ENCODE data around the gene PKP4.

Gene PKP4

DNA sequence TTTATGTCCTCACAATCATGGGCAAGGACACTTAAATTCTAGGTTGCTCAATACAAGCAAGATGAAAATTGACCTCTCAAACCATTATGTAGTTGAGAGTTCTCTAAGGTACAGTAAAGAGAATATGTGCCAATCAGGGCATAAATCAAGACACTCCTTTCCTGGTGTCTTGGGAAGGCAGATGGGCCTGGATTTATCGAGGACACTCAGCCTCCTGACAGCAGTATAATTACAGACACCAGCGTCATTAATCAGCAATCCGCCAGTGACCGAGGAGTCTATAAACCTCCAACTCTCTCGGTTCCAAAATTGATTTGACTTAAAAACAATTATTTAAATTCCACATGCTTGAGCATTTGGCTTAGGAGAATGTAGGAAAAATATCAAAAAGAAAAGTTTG is 262.7 kb downstream of the PKP4 start:
- Histone ChIP-seq H3K4me3 (ENCODE audit: low read depth, low read length) (no peak overlapping the region), H3K9me3 (ENCODE audit: control insufficient read depth, insufficient read depth, low read length) (no peaks in the 10 kb centered on the region), H3K27me3 (ENCODE audit: control insufficient read depth, insufficient read depth, low read length) (no peaks in the 10 kb centered on the region), H3K4me1 (ENCODE audit: control insufficient read depth, insufficient read depth, low read length) (0 out of 2 replicates have a peak, but pooled peaks cover 3% of the 10 kb centered on the region), H3K36me3 (ENCODE audit: control insufficient read depth, insufficient read depth, low read length) (no peaks in the 10 kb centered on the region), H3K27ac (ENCODE audit: low read depth, low read length) (no peak overlapping the region), H3K9ac (ENCODE audit: low read depth, low read length) (no peak overlapping the region)

DNA sequence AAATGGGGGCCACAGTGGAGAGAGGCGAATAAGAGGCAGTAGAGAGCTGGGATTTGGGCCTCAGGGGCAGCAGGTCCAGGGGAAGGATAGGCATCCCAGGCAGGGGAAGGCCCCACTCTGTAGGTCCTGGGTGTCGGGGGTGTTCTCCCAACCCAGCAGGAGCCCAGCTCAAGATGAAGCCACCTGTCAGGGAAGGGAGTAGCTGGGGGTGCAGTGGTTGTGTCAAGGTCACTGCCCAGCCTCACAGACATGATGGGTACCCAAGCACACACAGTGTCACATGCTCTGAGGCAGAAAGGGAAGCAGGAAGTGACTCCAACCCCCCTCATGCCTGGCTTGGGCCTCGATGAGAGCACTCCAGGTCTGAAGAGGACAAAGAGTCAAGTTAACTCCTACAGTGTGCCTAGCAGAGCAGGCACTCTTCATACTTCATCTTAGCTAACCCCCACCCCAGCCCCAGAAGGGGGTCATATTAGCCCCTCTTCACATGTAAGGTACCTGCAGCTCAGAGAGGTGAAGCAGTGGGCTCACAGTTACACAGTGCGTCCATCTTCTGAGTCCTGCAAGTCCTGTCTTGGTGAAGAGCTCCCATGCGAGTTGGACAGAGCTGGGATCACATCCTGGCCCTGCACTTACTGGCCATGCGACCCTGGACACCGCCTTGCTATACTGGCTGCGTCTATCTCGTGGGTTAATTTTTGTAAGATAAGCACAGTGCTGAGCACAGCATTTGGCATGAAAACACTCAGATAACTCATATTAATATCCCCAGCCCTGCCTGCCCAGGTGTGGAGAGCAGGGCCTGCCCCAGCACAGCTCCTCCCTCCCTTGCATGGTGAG is 265.7 kb downstream of the PKP4 start:
- no peaks in the 10 kb centered on the region for H3K9me3 ChIP-seq (ENCODE audit: control insufficient read depth, insufficient read depth, low read length)
- no peaks in the 10 kb centered on the region for H3K27me3 ChIP-seq (ENCODE audit: control insufficient read depth, insufficient read depth, low read length)
- H3K4me3 ChIP-seq (ENCODE audit: low read depth, low read length): no peak overlapping the region
- H3K9ac ChIP-seq (ENCODE audit: low read depth, low read length): no peak overlapping the region
- H3K36me3 ChIP-seq (ENCODE audit: control insufficient read depth, insufficient read depth, low read length): no peaks in the 10 kb centered on the region
- no peak overlapping the region for H3K27ac ChIP-seq (ENCODE audit: low read depth, low read length)
- peaks cover 8% of the 10 kb centered on the region; the same call in 1 of the 2 replicates for H3K4me1 ChIP-seq (ENCODE audit: control insufficient read depth, insufficient read depth, low read length)

DNA sequence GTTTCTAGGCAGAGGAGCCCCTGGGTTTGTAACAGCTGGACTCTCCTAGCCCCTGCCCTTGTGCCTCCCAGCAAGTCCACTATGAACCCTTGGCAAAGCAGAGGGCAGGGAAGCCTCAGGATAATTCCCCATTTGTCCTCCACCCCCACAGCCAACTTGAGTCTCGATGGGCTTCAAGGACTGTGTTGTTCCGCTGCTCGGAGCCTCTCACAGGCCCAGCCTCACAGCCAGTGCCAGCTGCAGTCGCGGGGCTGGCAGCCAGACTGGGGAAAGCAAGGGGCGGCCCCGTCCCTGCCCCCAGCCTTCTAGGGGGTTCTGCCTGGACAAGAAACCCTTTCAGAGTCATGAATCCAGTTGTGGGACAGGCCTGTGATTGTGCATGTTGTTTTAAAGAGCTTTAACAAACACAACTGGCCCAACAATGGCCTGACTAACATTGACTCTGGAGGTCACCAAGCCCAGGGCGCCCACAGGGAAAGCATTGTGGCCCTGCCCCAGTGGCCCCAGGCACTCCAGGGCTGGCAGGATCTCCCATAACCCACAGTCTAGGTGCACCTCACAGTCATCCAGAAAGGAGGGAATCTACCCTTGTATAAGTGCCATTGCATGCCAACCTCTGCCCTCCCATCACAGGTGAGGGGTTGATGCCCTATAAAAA is 266.6 kb downstream of the PKP4 start:
- no peak overlapping the region for H3K4me3 ChIP-seq (ENCODE audit: low read depth, low read length)
- no peak overlapping the region for H3K9ac ChIP-seq (ENCODE audit: low read depth, low read length)
- H3K27me3 ChIP-seq (ENCODE audit: control insufficient read depth, insufficient read depth, low read length): no peaks in the 10 kb centered on the region
- H3K4me1 ChIP-seq (ENCODE audit: control insufficient read depth, insufficient read depth, low read length): peaks cover 6% of the 10 kb centered on the region; the same call in 1 of the 2 replicates
- H3K36me3 ChIP-seq (ENCODE audit: control insufficient read depth, insufficient read depth, low read length): no peaks in the 10 kb centered on the region
- H3K9me3 ChIP-seq (ENCODE audit: control insufficient read depth, insufficient read depth, low read length): no peaks in the 10 kb centered on the region
- no peak overlapping the region for H3K27ac ChIP-seq (ENCODE audit: low read depth, low read length)

DNA sequence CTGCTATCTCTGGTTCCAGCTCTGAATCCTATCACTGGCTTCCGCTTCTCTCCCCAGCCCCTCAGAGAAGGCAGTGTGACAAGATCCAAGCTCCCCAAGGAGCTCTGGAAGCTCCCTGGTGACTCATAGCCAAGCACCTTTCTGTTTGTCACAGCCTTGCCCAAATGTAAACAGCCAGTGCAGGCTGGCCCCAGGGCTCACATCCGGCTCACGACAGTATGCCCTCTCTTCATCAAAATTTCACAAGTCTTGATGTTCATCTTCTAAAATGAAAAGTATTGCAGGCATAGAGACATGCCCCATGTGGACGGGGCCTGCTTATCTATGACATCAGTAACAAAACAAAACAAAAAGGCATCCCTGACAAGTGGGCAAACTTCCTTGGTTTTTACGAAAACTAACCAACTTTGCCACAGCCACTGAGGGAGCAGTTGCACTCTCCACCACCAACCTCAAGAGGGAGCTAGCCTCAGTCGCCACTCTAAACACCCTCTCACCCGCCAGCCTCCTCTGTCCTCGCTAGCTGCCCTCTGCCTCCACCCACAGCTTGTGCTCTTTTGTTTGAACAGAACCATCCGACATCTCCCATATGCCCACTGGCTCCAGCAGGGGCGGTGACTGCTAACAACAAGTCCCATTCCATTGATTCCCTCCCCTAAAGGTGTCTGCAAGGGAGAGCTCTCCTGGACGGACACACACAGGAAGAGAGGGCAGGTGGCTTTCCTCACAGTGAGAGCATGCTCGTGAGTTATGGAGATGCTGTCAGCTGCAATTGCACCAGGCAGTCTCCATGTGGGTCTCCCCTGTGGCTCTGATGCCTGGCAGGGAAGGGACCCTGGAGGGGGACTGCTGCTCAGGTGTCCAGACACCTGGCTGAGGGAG is 267.4 kb downstream of the PKP4 start:
- no peak overlapping the region for H3K27ac ChIP-seq (ENCODE audit: low read depth, low read length)
- peaks cover 6% of the 10 kb centered on the region; the same call in 1 of the 2 replicates for H3K4me1 ChIP-seq (ENCODE audit: control insufficient read depth, insufficient read depth, low read length)
- H3K36me3 ChIP-seq (ENCODE audit: control insufficient read depth, insufficient read depth, low read length): no peaks in the 10 kb centered on the region
- H3K9me3 ChIP-seq (ENCODE audit: control insufficient read depth, insufficient read depth, low read length): no peaks in the 10 kb centered on the region
- no peaks in the 10 kb centered on the region for H3K27me3 ChIP-seq (ENCODE audit: control insufficient read depth, insufficient read depth, low read length)
- H3K9ac ChIP-seq (ENCODE audit: low read depth, low read length): no peak overlapping the region
- H3K4me3 ChIP-seq (ENCODE audit: low read depth, low read length): no peak overlapping the region

DNA sequence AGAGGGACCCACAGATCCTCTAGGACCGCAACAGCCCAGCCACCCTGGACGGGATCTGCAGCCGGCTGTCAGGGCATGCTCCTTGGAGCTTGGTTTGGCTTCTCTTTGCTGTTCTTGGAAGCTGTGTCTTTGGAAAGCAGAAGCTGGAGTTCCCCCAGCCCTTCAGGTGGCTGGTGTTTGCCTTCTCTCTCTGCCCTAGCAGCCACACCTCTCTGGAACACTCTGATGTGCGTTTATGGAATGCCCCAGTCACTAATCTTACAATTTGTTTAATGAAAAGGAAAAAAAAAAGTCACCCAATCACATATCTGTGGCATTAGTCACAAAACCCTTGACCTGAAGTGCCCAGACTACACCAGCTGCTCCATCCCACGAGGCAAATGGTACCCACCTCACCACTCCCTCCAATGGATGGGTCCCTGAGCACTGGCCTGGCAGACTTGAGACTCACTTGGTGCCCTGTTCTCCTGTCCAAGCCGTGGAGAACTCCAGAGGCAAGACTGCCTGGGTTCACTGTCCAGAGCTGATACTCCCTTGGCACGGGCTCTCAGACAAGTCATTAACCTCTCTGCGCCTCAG is 268.1 kb downstream of the PKP4 start:
- Histone ChIP-seq H3K4me1 (ENCODE audit: control insufficient read depth, insufficient read depth, low read length) (peaks cover 6% of the 10 kb centered on the region; the same call in 1 of the 2 replicates), H3K9ac (ENCODE audit: low read depth, low read length) (no peak overlapping the region), H3K9me3 (ENCODE audit: control insufficient read depth, insufficient read depth, low read length) (no peaks in the 10 kb centered on the region), H3K27me3 (ENCODE audit: control insufficient read depth, insufficient read depth, low read length) (no peaks in the 10 kb centered on the region), H3K36me3 (ENCODE audit: control insufficient read depth, insufficient read depth, low read length) (no peaks in the 10 kb centered on the region), H3K27ac (ENCODE audit: low read depth, low read length) (no peak overlapping the region), H3K4me3 (ENCODE audit: low read depth, low read length) (no peak overlapping the region)

DNA sequence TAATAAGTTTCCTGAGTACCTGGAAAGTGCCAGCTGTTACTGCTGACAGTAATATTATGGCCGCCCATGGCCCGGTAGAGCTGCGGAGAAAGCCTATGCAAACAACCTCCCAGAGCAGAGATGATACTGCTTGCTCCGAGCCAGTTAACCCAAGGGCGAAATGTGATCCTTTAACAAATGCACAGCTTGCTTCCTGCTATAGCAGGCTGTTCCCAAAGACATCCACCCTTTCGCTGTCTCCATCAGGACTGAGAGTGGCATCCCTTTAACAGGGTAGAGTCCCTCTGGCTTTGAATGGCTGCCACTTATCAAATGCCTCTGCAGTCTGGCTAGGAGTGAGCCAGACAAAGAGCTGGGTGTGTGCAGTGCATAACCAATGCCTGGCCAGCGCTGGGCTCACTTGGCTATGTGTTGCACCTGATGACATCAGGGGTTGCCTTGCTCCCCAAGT is 268.7 kb downstream of the PKP4 start:
- H3K27ac ChIP-seq (ENCODE audit: low read depth, low read length): no peak overlapping the region
- H3K4me3 ChIP-seq (ENCODE audit: low read depth, low read length): no peak overlapping the region
- H3K9me3 ChIP-seq (ENCODE audit: control insufficient read depth, insufficient read depth, low read length): no peaks in the 10 kb centered on the region
- H3K4me1 ChIP-seq (ENCODE audit: control insufficient read depth, insufficient read depth, low read length): peaks cover 6% of the 10 kb centered on the region; the same call in 1 of the 2 replicates
- no peaks in the 10 kb centered on the region for H3K36me3 ChIP-seq (ENCODE audit: control insufficient read depth, insufficient read depth, low read length)
- H3K9ac ChIP-seq (ENCODE audit: low read depth, low read length): no peak overlapping the region
- no peaks in the 10 kb centered on the region for H3K27me3 ChIP-seq (ENCODE audit: control insufficient read depth, insufficient read depth, low read length)

DNA sequence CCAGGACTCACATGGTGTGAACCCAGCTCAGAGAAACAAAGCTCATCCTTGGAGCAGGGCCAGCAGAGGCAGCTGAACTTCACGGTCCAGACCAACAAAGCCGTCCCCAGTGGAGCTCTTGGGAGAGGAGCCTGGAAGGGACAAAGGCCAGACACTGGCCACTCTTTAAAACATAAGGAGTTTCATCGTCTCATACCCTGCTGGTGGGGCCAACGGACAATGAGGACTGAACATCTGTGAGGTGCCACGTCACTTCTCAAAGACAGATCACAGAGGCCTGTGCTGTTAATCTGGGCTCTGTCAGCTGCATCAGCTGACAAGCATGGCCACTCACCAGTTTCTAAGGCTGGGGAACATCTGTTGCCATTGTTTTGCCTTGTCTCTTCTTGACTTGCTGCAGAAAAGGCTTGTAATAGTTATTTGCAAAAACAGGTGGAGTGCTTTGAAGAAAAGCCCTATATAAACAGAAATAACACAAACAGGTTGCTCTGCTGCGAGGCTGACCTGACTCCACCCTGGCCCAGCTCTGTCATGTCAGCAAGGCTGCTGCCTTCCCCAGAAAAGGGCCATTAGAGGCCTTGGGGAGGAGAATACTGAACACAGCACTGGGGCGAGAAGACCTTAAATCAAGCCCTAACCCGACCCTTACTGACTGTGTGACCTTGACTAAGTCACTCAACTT is 270.3 kb downstream of the PKP4 start:
- Histone ChIP-seq H3K36me3 (ENCODE audit: control insufficient read depth, insufficient read depth, low read length) (no peaks in the 10 kb centered on the region), H3K4me1 (ENCODE audit: control insufficient read depth, insufficient read depth, low read length) (peaks cover 6% of the 10 kb centered on the region; the same call in 1 of the 2 replicates), H3K4me3 (ENCODE audit: low read depth, low read length) (no peak overlapping the region), H3K27ac (ENCODE audit: low read depth, low read length) (no peak overlapping the region), H3K27me3 (ENCODE audit: control insufficient read depth, insufficient read depth, low read length) (no peaks in the 10 kb centered on the region), H3K9me3 (ENCODE audit: control insufficient read depth, insufficient read depth, low read length) (no peaks in the 10 kb centered on the region), H3K9ac (ENCODE audit: low read depth, low read length) (no peak overlapping the region)

DNA sequence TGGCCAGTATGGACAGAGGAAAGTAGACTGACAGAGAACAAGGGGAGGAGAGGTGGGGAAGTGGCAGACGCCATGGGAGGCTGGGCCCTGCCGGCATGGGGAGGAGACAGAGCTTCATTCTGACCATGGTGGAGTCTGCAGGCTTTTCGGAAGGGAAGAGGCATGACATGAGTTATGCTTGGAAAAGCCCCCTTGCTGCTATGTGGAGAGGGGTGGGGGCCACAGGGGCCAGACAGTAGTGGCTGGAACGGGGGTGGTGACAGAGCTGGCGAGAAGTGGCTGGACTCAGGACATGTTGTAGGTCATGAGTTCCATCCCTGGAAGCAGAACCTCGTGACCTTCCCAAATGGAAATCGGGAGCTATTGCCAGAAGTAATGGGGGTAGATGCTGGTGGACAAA is 271.7 kb downstream of the PKP4 start:
- H3K9ac ChIP-seq (ENCODE audit: low read depth, low read length): no peak overlapping the region
- H3K4me1 ChIP-seq (ENCODE audit: control insufficient read depth, insufficient read depth, low read length): peaks cover 6% of the 10 kb centered on the region; the same call in 1 of the 2 replicates
- no peak overlapping the region for H3K27ac ChIP-seq (ENCODE audit: low read depth, low read length)
- no peaks in the 10 kb centered on the region for H3K27me3 ChIP-seq (ENCODE audit: control insufficient read depth, insufficient read depth, low read length)
- H3K4me3 ChIP-seq (ENCODE audit: low read depth, low read length): no peak overlapping the region
- H3K9me3 ChIP-seq (ENCODE audit: control insufficient read depth, insufficient read depth, low read length): no peaks in the 10 kb centered on the region
- H3K36me3 ChIP-seq (ENCODE audit: control insufficient read depth, insufficient read depth, low read length): no peaks in the 10 kb centered on the region

DNA sequence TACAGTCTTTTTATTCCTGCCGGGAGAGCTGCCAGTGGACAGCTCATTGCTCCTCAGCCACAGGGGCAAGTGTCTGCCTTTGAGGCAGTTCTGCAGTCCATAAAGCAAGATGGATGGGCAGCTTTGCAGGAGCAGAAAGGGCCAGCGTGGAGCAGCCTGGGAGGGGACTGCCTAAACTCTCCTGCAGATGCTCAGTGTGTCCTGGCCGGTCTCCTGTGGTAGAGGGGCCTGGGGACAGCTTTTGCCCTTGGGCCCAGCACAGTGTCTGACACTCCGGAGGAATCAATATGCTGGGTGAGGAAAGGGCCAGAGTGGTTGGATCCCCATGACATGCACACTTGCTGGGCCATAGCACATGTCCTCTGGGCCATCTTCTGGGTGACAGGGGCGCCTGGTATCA is 272.7 kb downstream of the PKP4 start:
- H3K4me1 ChIP-seq (ENCODE audit: control insufficient read depth, insufficient read depth, low read length): peaks cover 6% of the 10 kb centered on the region; the same call in 1 of the 2 replicates
- no peaks in the 10 kb centered on the region for H3K27me3 ChIP-seq (ENCODE audit: control insufficient read depth, insufficient read depth, low read length)
- H3K4me3 ChIP-seq (ENCODE audit: low read depth, low read length): no peak overlapping the region
- no peak overlapping the region for H3K27ac ChIP-seq (ENCODE audit: low read depth, low read length)
- no peaks in the 10 kb centered on the region for H3K9me3 ChIP-seq (ENCODE audit: control insufficient read depth, insufficient read depth, low read length)
- H3K9ac ChIP-seq (ENCODE audit: low read depth, low read length): no peak overlapping the region
- H3K36me3 ChIP-seq (ENCODE audit: control insufficient read depth, insufficient read depth, low read length): no peaks in the 10 kb centered on the region
